ENCODE results near the gene ENOSF1.

Gene ENOSF1

GRCh38 chr18:658001-658946 lies 54.2 kb downstream of the ENOSF1 start:
- TF ChIP-seq CTCF (IDR thresholded peaks at IDR 0.05; ENCODE audit: control insufficient read depth, insufficient read depth, low read depth, low read length, missing control alignments): no peak
- H3K4me3 ChIP-seq (ENCODE audit: control insufficient read depth, low read depth, low read length): peak overlapping the region; percentile 80
- peak; percentile 31 for DNase-seq (ENCODE audit: low read depth)

DNA sequence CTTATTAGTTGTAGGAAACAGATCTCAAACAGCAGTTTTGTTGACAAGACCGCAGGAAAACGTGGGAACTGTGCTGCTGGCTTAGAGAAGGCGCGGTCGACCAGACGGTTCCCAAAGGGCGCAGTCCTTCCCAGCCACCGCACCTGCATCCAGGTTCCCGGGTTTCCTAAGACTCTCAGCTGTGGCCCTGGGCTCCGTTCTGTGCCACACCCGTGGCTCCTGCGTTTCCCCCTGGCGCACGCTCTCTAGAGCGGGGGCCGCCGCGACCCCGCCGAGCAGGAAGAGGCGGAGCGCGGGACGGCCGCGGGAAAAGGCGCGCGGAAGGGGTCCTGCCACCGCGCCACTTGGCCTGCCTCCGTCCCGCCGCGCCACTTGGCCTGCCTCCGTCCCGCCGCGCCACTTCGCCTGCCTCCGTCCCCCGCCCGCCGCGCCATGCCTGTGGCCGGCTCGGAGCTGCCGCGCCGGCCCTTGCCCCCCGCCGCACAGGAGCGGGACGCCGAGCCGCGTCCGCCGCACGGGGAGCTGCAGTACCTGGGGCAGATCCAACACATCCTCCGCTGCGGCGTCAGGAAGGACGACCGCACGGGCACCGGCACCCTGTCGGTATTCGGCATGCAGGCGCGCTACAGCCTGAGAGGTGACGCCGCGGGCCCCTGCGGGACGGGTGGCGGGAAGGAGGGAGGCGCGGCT lies 55.0 kb downstream of the ENOSF1 start, which contains the start of gene TYMS:
TSS of gene TYMS (plus strand) at position 343 of the 690 bp plus-strand sequence. CDS start at position 433, 90 bp downstream.
- DNase-seq (ENCODE audit: low read depth): no peak
- peak; percentile 16 for TF ChIP-seq CTCF (IDR thresholded peaks at IDR 0.05; ENCODE audit: control insufficient read depth, insufficient read depth, low read depth, low read length, missing control alignments)
- peak within 1 kb of the TSS; percentile 80 for H3K4me3 ChIP-seq (ENCODE audit: control insufficient read depth, low read depth, low read length)

- H3K4me3 ChIP-seq (ENCODE audit: control insufficient read depth, low read depth, low read length): no peak overlapping the region
- TF ChIP-seq CTCF (IDR thresholded peaks at IDR 0.05; ENCODE audit: control insufficient read depth, insufficient read depth, low read depth, low read length, missing control alignments): no peak
- no peak for DNase-seq (ENCODE audit: low read depth)
Measured at GRCh38 chr18:655445-655844, 57.0 kb downstream of the ENOSF1 start.

GRCh38 chr18:654601-655000 lies 57.8 kb downstream of the ENOSF1 start:
- no peak overlapping the region for H3K4me3 ChIP-seq (ENCODE audit: control insufficient read depth, low read depth, low read length)
- no peak for DNase-seq (ENCODE audit: low read depth)
- TF ChIP-seq CTCF (IDR thresholded peaks at IDR 0.05; ENCODE audit: control insufficient read depth, insufficient read depth, low read depth, low read length, missing control alignments): no peak

- no peak for TF ChIP-seq CTCF (IDR thresholded peaks at IDR 0.05; ENCODE audit: control insufficient read depth, insufficient read depth, low read depth, low read length, missing control alignments)
- DNase-seq (ENCODE audit: low read depth): no peak
- H3K4me3 ChIP-seq (ENCODE audit: control insufficient read depth, low read depth, low read length): no peak overlapping the region
Measured at GRCh38 chr18:653512-653911, 58.9 kb downstream of the ENOSF1 start.

GRCh38 chr18:652131-652530 lies 60.3 kb downstream of the ENOSF1 start:
- no peak overlapping the region for H3K4me3 ChIP-seq (ENCODE audit: control insufficient read depth, low read depth, low read length)
- TF ChIP-seq CTCF (IDR thresholded peaks at IDR 0.05; ENCODE audit: control insufficient read depth, insufficient read depth, low read depth, low read length, missing control alignments): no peak
- no peak for DNase-seq (ENCODE audit: low read depth)
